Heart left ventricle (tissue), 16 donors: ENCODE data around the gene KCTD10. TPM values are rescaled to one million over a fixed set of nuclear protein-coding genes. Genes with fewer than 3 reads are reported as not detected.

Experiments
- ATAC-seq, 4 donors: fragments of 200-7000 bp; cut with Tn5 transposase; one replicate each; pipeline ENCODE4 v1.9.1; 2020 to 2022; ENCODE audit warnings: moderate library complexity in 4 of 4, mild to moderate bottlenecking in 3 of 4, moderate number of reproducible peaks in 1 of 4
- DNase-seq, 5 donors: peaks; one replicate each; pipeline ENCODE4 v3.0.0-alpha.2; 2020
- H3K27ac ChIP-seq, 12 donors: fragments of 200-600 bp; sonication (generic) in 4 of 12; one replicate each; pipeline versions ENCODE4 v1.5.0 to v1.8.0; 2016 to 2022; ENCODE audit warnings: mild to moderate bottlenecking in 2 of 12
- H3K27me3 ChIP-seq, 9 donors: fragments of 200-600 bp; sonication (generic) in 2 of 9; one replicate each; pipeline versions ENCODE4 v1.5.1 to v1.8.0; 2016 to 2022; ENCODE audit warnings: mild to moderate bottlenecking in 3 of 9
- H3K36me3 ChIP-seq, 9 donors: fragments of 200-600 bp; sonication (generic) in 2 of 9; one replicate each; pipeline versions ENCODE4 v1.5.0 to v1.8.0; 2018 to 2022; ENCODE audit warnings: mild to moderate bottlenecking in 2 of 9
- H3K4me1 ChIP-seq, 12 donors: fragments of 200-600 bp; sonication (generic) in 4 of 12; one replicate each; pipeline versions ENCODE4 v1.5.0 to v1.8.0; 2016 to 2022; ENCODE audit warnings: mild to moderate bottlenecking in 3 of 12
- H3K4me3 ChIP-seq, 12 donors: fragments of 200-600 bp; sonication (generic) in 4 of 12; one replicate each; pipeline versions ENCODE4 v1.5.0 to v1.8.0; 2017 to 2022; ENCODE audit warnings: mild to moderate bottlenecking in 9 of 12, moderate library complexity in 4 of 12
- H3K9me3 ChIP-seq, 12 donors: fragments of 200-600 bp; sonication (generic) in 4 of 12; one replicate each; pipeline versions ENCODE4 v1.5.0 to v1.8.0; 2016 to 2022; ENCODE audit warnings: mild to moderate bottlenecking in 1 of 12
- CTCF ChIP-seq, 12 donors: fragments of 200-600 bp; sonication (generic) in 4 of 12; IDR thresholded peaks; one replicate each; pipeline versions ENCODE4 v1.5.0 to v1.8.0; 2018 to 2022; ENCODE audit warnings: antibody characterized with exemption in 12 of 12, mild to moderate bottlenecking in 5 of 12
- POLR2A ChIP-seq, 2 donors: fragments of 450-650 bp; IDR thresholded peaks; one replicate each; pipeline ENCODE4 v1.6.1; 2017; ENCODE audit warnings: antibody characterized with exemption in 2 of 2, mild to moderate bottlenecking in 2 of 2, moderate library complexity in 2 of 2
- WGBS, 4 donors: extraction: QIAGEN DNeasy Blood & Tissue Kit in 2 of 4; methylation state at CpG; one replicate each; pipeline versions ENCODE4 v1.1.5 to v1.1.7; 2013 to 2018; 5-methylcytosine and 5-hydroxymethylcytosine counted together
- intact Hi-C, 10 donors: fragments of 100-400 bp; cut with DNase I; formaldehyde crosslinking; loops; one replicate each; pipeline versions ENCODE4 v1.11.1 to v1.14.2; 2022
- polyA plus RNA-seq, 2 donors: library from polyadenylated mRNA; stranded (reverse); fragments of 200-250 nt; gene quantifications; one replicate each; pipeline ENCODE4 v1.2.3, GENCODE V29; 2013
- total RNA-seq, 9 donors: library from RNA; depleted of rRNA in 2 of 9; stranded (reverse); fragments of >200 nt in 2 of 9; fragmentation: NEBNext Ultra II Directional in 3 of 9; extraction: Animal tissue kit (Norgen Biotek cat#: 25700) in 3 of 9; gene quantifications; one replicate each; pipeline versions ENCODE4 v1.1.0 to v1.2.4, GENCODE V29; 2016 to 2023
- donor health status: ischemic (EF 13 %, LVEDD 7.1; RV severe dilation, severe dysfunction).
- donor health status: healthy with polysubstance abuse.
- donor health status: DM: no; HTN: yes; CAD: no.
- donor health status: DM: no; HTN: no; CAD: no.
- donor health status: ischemic (EF 25% LVEDD 6.9; RV normal size, moderate dysfunction).
- donor health status: ischemic (EF 25% LVEDD 5.7; RV mildly dilated, moderate dysfunction).
- donor health status: healthy.
- donor health status: DM: yes; HTN: yes; CAD: no.
- donor health status: ischemic (EF 35%, LVEDD 5.7; RV mildly dilated, moderate dysfunction).
- donor health status: nonischemic (EF 11% LVEDD 7.7; RV severe dilation, severe dysfunction).
- donor health status: DM: yes; HTN: yes; CAD: no.
- donor health status: PGD.
- donor health status: ischemic (EF 29% LVEDD 5.4; RV normal size, mild dysfunction).
- donor health status: nonischemic (EF 23%, LVEDD 6.1; RV moderate dilation, normal function).

KCTD10 gene
- total and polyA plus RNA-seq, 11 donors: 9.5 to 52.3 (median 37.1) TPM

DNA sequence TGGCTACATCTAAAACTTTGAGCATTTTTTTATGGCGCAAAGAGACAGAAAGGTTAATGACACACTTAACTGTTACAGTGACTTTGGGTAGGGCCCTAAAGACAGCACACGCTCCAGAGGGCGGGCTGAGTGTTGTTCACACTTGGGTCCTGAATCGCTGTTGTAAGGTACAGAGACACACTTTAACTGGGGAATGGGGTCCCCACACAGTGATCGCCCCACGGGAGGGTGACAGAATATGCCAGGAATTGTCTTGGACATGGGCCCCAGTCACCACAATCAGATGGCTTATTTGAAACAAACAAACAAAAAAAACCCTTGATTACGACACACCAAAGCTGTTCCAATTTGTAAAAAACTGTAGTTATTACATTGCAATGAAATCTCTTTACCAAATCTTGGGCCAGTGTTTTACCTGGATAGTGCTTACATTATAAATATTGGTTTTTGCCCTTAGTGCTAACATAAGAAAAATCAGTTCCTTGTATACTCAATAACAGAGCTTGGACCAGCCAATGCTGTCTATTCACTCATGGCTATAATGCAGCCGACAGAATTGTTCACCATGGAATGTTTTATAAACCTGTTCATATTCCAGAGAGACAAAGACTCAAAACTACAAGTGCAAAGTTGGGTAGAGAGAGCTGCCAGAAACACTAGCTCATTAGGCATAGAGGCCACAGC, 28.3 kb downstream of the KCTD10 start:
- no peak for DNase-seq
- Histone ChIP-seq H3K4me1 (peaks cover 0 to 30% (median 9%) of the 10 kb centered on the region in 12 donors), H3K9me3 (no peaks in the 10 kb centered on the region), H3K4me3 (no peak overlapping the region), H3K27ac (peak overlapping the region in 1 of 12 donors; percentile 60), H3K36me3 (peaks cover 0 to 95% (median 83%) of the 10 kb centered on the region in 9 donors), H3K27me3 (no peaks in the 10 kb centered on the region)
- no peak for TF ChIP-seq CTCF (IDR thresholded peaks at IDR 0.05)
- no peak for TF ChIP-seq POLR2A (IDR thresholded peaks at IDR 0.05)
- WGBS, 4 donors: 94 to 99% (median 96%) methylated on average over 8 of the region's 8 CpGs
- ATAC-seq: no peak
- intact Hi-C loops: no loop called here

DNA sequence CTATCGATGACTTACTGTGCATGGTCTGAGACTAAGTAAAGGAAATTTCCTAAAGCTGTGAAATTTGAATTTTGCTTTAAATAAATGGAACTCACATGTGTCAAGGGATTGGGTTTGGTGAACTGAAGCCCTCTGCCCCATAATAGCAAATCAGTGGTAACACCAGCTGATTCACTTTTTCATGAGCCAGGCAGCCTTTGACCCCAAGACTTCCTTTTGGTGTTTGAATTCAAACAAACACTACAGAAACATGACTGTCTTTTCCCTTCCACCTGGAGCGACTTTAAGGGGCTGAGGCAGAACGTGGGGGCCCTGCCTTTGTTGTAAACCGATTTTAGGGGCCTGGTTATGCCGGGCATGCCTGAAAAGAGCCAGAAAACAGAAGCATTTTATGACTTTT, 28.8 kb downstream of the KCTD10 start:
- TF ChIP-seq POLR2A (IDR thresholded peaks at IDR 0.05): no peak
- TF ChIP-seq CTCF (IDR thresholded peaks at IDR 0.05): no peak
- H3K4me1 ChIP-seq: peaks cover 0 to 36% (median 10%) of the 10 kb centered on the region in 12 donors
- no peak overlapping the region for H3K4me3 ChIP-seq
- intact Hi-C loops: no loop called here
- no peak for ATAC-seq
- H3K36me3 ChIP-seq: peaks cover 0 to 95% (median 77%) of the 10 kb centered on the region in 9 donors
- 87 to 91% (median 91%) methylated on average over 5 of the region's 5 CpGs for whole genome bisulfite sequencing, 4 donors
- no peak overlapping the region for H3K27ac ChIP-seq
- no peaks in the 10 kb centered on the region for H3K27me3 ChIP-seq
- DNase-seq: no peak
- H3K9me3 ChIP-seq: no peaks in the 10 kb centered on the region

GRCh38 chr12:109447482-109447881, 29.6 kb downstream of the KCTD10 start:
- DNase-seq (no peak), ATAC-seq (peak in 2 of 4 donors; percentile 0 to 2)
- Histone ChIP-seq H3K27me3 (no peaks in the 10 kb centered on the region), H3K36me3 (peaks cover 0 to 89% (median 69%) of the 10 kb centered on the region in 9 donors), H3K27ac (peak overlapping the region in 7 of 12 donors; percentile 39 to 80 (median 49)), H3K4me1 (peaks cover 0 to 36% (median 10%) of the 10 kb centered on the region in 12 donors), H3K4me3 (no peak overlapping the region), H3K9me3 (no peaks in the 10 kb centered on the region)
- WGBS, 4 donors: 72 to 80% (median 77%) methylated on average over 9 of the region's 9 CpGs
- intact Hi-C loops: no loop called here
- TF ChIP-seq CTCF (IDR thresholded peaks at IDR 0.05) (no peak), POLR2A (IDR thresholded peaks at IDR 0.05) (no peak)

DNA sequence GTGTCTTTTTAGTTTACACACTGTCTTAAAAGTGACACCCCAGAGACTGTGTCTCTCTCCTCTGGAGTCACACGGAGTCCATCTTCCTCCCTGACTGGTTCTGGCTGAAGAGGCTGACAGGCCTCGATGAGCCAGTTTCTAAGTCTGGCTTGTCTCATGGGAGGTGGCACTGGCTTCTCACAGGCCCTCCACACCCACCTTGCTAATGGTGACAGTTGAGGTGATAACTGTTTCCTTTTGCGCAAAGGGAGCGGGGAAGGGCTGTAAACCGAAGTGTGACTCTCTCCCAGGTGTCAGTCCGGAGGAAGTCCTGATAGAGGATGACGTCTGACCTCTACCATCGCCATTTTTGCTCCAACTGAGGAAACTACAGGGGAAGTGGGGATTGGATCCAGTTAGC, 30.2 kb downstream of the KCTD10 start:
- intact Hi-C loops: no loop called here
- Histone ChIP-seq H3K27me3 (no peaks in the 10 kb centered on the region), H3K4me1 (peaks cover 0 to 36% (median 10%) of the 10 kb centered on the region in 12 donors), H3K36me3 (peaks cover 0 to 88% (median 63%) of the 10 kb centered on the region in 9 donors), H3K9me3 (no peaks in the 10 kb centered on the region), H3K4me3 (no peak overlapping the region), H3K27ac (peak overlapping the region in 8 of 12 donors; percentile 13 to 80 (median 48))
- WGBS, 4 donors: 45 to 63% (median 53%) methylated on average over 8 of the region's 8 CpGs
- peak in 2 of 5 donors; percentile 23 to 79 for DNase-seq
- TF ChIP-seq POLR2A (IDR thresholded peaks at IDR 0.05) (no peak), CTCF (IDR thresholded peaks at IDR 0.05) (no peak)
- peak in 3 of 4 donors; percentile 82 to 85 (median 83) for ATAC-seq
